ENCODE measurements around the gene SKOR2.

- TF ChIP-seq POLR2A (IDR thresholded peaks at IDR 0.05) = no peak
- TF ChIP-seq, protein P1, sequence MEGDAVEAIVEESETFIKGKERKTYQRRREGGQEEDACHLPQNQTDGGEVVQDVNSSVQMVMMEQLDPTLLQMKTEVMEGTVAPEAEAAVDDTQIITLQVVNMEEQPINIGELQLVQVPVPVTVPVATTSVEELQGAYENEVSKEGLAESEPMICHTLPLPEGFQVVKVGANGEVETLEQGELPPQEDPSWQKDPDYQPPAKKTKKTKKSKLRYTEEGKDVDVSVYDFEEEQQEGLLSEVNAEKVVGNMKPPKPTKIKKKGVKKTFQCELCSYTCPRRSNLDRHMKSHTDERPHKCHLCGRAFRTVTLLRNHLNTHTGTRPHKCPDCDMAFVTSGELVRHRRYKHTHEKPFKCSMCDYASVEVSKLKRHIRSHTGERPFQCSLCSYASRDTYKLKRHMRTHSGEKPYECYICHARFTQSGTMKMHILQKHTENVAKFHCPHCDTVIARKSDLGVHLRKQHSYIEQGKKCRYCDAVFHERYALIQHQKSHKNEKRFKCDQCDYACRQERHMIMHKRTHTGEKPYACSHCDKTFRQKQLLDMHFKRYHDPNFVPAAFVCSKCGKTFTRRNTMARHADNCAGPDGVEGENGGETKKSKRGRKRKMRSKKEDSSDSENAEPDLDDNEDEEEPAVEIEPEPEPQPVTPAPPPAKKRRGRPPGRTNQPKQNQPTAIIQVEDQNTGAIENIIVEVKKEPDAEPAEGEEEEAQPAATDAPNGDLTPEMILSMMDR (IDR thresholded peaks at IDR 0.05) = no peak
These were observed 37.3 kb upstream of the SKOR2 start for GRCh38 chr18:47288741-47289140.

Data from esophagus squamous epithelium (tissue), 4 donors.